ENCODE results near the gene MAP3K21. TPM values are rescaled to one million over a fixed set of nuclear protein-coding genes. Genes with fewer than 3 reads are reported as not detected.

MAP3K21 gene
- total RNA-seq, 3 donors from 2014 or later = 1.0 to 1.1 (median 1.0) TPM

DNA sequence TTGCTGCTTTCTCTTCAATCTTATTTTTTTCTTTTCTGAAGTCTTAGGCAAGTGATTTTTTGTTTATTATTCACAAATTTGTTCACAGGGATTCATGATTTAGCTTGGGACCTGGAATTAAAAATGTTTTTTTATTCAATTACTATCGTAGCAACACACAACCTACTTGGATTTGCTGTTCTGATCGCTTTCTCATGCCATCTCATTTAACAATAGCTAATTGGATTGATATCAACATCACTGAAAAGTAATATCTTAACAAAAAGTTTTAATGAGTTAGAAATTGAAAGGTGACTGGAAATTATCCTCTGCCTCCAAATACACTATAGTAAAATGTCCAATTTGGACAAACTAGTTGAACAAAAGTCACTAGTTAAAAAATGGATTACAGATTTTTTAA, 32.4 kb downstream of the MAP3K21 start:
- Mint-ChIP-seq H3K9me3 (no peaks in the 10 kb centered on the region), H3K4me3 (no peak overlapping the region), H3K4me1 (ENCODE audit: low read depth) (peaks cover 18% of the 10 kb centered on the region), H3K27me3 (ENCODE audit: low read depth) (no peaks in the 10 kb centered on the region), H3K36me3 (ENCODE audit: insufficient read depth) (no peaks in the 10 kb centered on the region)
- ATAC-seq = no peak
- no peak for DNase-seq

DNA sequence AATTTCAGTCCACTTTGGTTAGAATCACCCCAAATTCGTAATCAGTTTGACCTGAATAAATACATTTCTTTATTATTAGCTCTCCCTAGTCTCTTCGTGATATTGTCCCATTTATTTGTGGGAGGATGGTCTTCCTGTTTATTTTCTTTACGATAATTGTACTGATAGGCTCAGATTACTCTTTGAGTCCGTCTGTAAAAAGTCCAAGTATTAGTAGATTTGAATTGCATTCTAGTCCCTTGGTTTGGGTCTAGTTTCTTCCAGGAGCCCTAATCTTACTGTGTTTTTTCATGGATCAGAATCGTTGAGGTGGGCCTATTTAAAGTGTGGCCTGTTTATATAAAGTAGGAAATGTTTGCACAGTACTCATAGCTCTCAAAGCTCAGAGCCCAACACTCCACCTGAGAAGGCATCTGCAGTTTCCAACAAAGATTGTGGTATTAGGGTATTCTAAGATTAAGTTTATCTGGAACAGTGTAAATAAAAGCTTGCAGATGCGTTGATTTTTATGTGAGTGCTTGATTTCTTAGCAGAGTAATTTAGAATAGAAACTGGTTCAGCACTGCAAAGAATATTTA, 33.1 kb downstream of the MAP3K21 start:
- ATAC-seq = no peak
- Mint-ChIP-seq H3K4me1 (ENCODE audit: low read depth) (peaks cover 18% of the 10 kb centered on the region), H3K27me3 (ENCODE audit: low read depth) (no peaks in the 10 kb centered on the region)

DNA sequence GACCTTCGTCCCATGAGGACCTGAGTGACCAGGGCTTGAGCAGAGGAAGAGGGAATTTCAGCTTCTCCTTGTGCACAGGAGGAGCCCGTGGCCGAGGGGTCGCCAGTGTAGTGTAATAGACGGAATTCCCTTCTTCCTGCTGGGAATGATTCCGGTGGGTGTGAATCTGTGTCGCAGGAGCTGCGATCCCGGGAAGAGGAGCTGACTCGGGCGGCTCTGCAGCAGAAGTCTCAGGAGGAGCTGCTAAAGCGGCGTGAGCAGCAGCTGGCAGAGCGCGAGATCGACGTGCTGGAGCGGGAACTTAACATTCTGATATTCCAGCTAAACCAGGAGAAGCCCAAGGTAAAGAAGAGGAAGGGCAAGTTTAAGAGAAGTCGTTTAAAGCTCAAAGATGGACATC, 34.4 kb downstream of the MAP3K21 start:
- ATAC-seq (no peak), DNase-seq (no peak)
- Mint-ChIP-seq H3K4me1 (ENCODE audit: low read depth) (peaks cover 8% of the 10 kb centered on the region), H3K9me3 (no peaks in the 10 kb centered on the region), H3K27me3 (ENCODE audit: low read depth) (no peaks in the 10 kb centered on the region), H3K4me3 (no peak overlapping the region), H3K36me3 (ENCODE audit: insufficient read depth) (no peaks in the 10 kb centered on the region)

More for the DNA sequence above, 33.1 kb downstream of the MAP3K21 start:
- Mint-ChIP-seq H3K4me3 (no peak overlapping the region), H3K36me3 (ENCODE audit: insufficient read depth) (no peaks in the 10 kb centered on the region), H3K9me3 (no peaks in the 10 kb centered on the region)
- DNase-seq = no peak

GRCh38 chr1:233362743-233363142, 35.2 kb downstream of the MAP3K21 start:
- no peak for DNase-seq
- Mint-ChIP-seq H3K4me1 (ENCODE audit: low read depth) (peaks cover 4% of the 10 kb centered on the region), H3K27me3 (ENCODE audit: low read depth) (no peaks in the 10 kb centered on the region), H3K4me3 (no peak overlapping the region), H3K36me3 (ENCODE audit: insufficient read depth) (no peaks in the 10 kb centered on the region), H3K9me3 (no peaks in the 10 kb centered on the region)
- ATAC-seq = no peak

DNA sequence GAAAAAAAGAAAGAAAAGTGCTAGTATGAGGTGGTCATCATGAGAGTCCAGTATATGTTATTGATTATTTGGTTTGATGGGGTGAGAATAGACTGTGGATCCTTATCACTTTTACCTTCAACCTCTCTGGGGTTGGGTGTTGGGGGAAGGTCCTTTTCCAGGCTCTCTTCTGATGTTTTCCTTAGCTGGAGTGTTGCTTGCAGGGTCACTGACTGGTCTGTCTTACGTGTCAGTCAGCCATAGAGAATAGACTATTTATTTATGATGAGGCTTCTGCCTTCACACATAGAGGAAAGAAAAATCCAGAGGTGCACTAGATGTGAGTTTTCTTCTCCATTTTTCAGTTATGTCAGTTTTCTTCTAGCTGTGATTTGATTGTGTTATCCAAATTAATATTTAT, 36.5 kb downstream of the MAP3K21 start:
- DNase-seq (no peak), ATAC-seq (no peak)
- H3K9me3 Mint-ChIP-seq = no peaks in the 10 kb centered on the region
- no peaks in the 10 kb centered on the region for H3K4me1 Mint-ChIP-seq (ENCODE audit: low read depth)
- H3K27me3 Mint-ChIP-seq (ENCODE audit: low read depth) = no peaks in the 10 kb centered on the region
- no peak overlapping the region for H3K4me3 Mint-ChIP-seq
- no peaks in the 10 kb centered on the region for H3K36me3 Mint-ChIP-seq (ENCODE audit: insufficient read depth)

DNA sequence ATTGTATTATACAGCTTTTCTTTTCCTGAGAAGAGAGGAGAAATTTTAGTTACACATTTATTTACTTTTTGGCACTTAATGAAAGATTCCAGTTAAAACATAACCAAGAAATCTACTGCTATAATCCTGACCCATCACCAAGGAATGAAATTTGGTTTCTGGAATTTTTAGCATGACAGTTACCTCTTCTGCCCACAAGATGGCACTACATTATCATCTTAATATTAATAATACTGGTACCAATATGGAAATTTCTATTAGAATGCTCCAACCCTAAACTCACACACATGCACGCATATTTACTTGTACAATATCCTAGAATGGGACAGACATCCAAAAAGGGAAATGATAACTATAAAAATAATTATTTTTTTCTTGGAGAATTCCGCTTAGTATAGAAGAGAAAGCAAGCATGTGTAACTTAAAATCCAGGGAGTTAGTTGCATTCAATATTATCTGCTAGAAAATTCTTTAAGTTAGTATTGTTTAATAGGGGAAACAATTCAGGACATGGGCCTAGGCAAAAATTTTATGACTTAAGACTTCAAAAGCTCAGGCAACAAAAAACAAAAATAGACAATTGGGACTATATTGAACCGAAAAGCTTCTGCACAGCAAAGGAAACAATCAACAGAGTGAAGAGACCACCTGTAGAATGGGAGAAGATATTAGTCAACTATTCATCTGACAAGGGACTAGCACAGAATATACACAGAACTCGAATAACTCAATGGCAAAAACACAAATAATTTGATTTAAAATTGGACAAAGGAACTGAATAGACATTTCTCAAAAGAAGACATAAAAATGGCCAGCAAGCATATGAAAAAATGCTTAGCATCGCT, 37.4 kb downstream of the MAP3K21 start:
- H3K4me3 Mint-ChIP-seq = no peak overlapping the region
- DNase-seq = no peak
- H3K36me3 Mint-ChIP-seq (ENCODE audit: insufficient read depth) = no peaks in the 10 kb centered on the region
- no peaks in the 10 kb centered on the region for H3K9me3 Mint-ChIP-seq
- ATAC-seq = no peak
- H3K27me3 Mint-ChIP-seq (ENCODE audit: low read depth) = no peaks in the 10 kb centered on the region
- H3K4me1 Mint-ChIP-seq (ENCODE audit: low read depth) = no peaks in the 10 kb centered on the region

- H3K4me3 Mint-ChIP-seq = no peak overlapping the region
- ATAC-seq = no peak
- no peaks in the 10 kb centered on the region for H3K27me3 Mint-ChIP-seq (ENCODE audit: low read depth)
- DNase-seq = no peak
- no peaks in the 10 kb centered on the region for H3K36me3 Mint-ChIP-seq (ENCODE audit: insufficient read depth)
- no peaks in the 10 kb centered on the region for H3K4me1 Mint-ChIP-seq (ENCODE audit: low read depth)
- H3K9me3 Mint-ChIP-seq = no peaks in the 10 kb centered on the region
Observed at GRCh38 chr1:233366575-233366974, 39.1 kb downstream of the MAP3K21 start.

DNA sequence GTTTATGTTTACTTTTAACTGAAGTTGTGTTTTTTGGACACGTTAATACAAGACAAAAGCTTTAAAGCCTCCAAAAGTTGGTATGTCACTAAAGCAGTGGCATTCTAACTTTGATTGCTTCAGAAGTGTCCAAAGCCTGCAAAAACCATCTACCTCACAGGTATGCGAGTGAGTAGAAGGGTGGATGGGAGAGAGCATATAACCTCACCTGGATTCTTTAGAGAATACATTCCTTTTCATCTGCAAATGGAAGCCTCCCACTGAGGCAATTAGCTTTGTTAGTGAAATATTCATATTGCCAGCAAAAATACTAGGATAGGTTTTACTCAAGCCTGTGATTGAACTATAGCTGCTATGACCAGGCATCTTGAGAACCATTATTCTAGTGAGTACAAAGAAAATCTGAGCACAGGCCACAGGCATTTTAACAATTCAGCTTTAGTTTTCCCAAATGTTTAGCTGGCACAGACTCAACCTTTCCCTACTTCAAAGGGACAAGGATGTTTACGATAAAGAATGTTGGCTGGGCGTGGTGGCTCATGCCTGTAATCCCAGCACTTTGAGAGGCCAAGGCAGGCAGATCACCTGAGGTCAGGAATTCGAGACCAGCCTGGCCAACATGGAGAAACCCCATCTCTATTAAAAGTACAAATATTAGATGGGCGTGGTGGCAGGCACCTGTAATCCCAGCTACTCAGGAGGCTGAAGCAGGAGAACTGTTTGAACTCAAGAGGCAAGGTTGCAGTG, 39.7 kb downstream of the MAP3K21 start:
- H3K36me3 Mint-ChIP-seq (ENCODE audit: insufficient read depth) = peaks cover 1% of the 10 kb centered on the region
- no peaks in the 10 kb centered on the region for H3K27me3 Mint-ChIP-seq (ENCODE audit: low read depth)
- ATAC-seq = no peak

GRCh38 chr1:233368106-233368788, 40.7 kb downstream of the MAP3K21 start:
- ATAC-seq (no peak), DNase-seq (no peak)
- no peak overlapping the region for H3K4me3 Mint-ChIP-seq
- H3K4me1 Mint-ChIP-seq (ENCODE audit: low read depth) = no peaks in the 10 kb centered on the region
- peaks cover 1% of the 10 kb centered on the region for H3K36me3 Mint-ChIP-seq (ENCODE audit: insufficient read depth)
- H3K9me3 Mint-ChIP-seq = no peaks in the 10 kb centered on the region
- H3K27me3 Mint-ChIP-seq (ENCODE audit: low read depth) = no peaks in the 10 kb centered on the region

More for the DNA sequence above, 39.7 kb downstream of the MAP3K21 start:
- H3K4me3 Mint-ChIP-seq = no peak overlapping the region
- H3K4me1 Mint-ChIP-seq (ENCODE audit: low read depth) = no peaks in the 10 kb centered on the region
- DNase-seq = no peak
- H3K9me3 Mint-ChIP-seq = no peaks in the 10 kb centered on the region

- Mint-ChIP-seq H3K4me1 (ENCODE audit: low read depth) (no peaks in the 10 kb centered on the region), H3K9me3 (no peaks in the 10 kb centered on the region), H3K4me3 (no peak overlapping the region), H3K36me3 (ENCODE audit: insufficient read depth) (peaks cover 1% of the 10 kb centered on the region), H3K27me3 (ENCODE audit: low read depth) (no peaks in the 10 kb centered on the region)
- ATAC-seq = no peak
- no peak for DNase-seq
Observed at GRCh38 chr1:233368789-233369130, 41.2 kb downstream of the MAP3K21 start.

DNA sequence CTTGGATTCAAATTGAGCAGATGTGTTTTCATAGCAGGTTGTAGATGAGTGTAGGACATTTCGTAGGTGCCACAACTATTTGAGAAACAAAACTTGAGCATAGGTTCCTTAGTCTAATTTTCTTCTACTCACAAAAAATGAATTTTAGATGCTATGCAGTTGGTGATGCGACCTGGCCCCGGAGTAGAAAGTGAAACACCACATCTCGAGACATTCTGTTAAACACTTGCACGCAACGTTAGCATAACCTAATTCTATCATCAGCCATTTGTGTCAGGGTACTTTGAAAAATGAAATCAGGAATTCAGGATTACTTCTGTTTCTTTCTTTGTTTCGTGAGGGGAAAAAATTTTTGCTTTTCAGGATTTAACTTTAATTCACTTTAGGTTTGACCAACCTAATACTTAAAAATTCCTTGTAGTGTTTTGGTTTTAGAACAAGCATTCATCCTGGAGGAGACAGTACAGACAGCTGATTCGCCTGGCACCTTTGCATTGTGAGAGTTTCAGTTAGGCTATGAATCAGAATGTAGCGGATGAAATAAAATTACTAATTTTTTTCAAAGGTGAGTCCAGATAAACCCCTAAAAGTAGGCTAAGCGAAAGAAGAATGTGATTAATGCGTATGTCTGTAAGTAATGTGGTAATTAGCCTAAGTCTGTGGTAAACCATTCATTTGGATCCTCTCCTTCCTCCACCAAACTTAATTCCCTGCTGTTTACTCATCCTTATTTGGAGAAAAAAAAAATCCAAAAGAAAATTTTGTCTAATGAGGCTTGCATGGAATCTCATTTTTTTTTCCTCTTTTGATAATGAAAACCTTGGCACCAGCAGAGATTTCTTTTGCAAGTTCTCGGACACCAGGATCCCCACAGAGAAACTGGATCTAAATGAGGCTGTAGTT, 44.9 kb downstream of the MAP3K21 start:
- Mint-ChIP-seq H3K4me3 (no peak overlapping the region), H3K27me3 (ENCODE audit: low read depth) (no peaks in the 10 kb centered on the region), H3K36me3 (ENCODE audit: insufficient read depth) (peaks cover 1% of the 10 kb centered on the region), H3K9me3 (no peaks in the 10 kb centered on the region), H3K4me1 (ENCODE audit: low read depth) (no peaks in the 10 kb centered on the region)
- ATAC-seq (no peak), DNase-seq (no peak)

DNA sequence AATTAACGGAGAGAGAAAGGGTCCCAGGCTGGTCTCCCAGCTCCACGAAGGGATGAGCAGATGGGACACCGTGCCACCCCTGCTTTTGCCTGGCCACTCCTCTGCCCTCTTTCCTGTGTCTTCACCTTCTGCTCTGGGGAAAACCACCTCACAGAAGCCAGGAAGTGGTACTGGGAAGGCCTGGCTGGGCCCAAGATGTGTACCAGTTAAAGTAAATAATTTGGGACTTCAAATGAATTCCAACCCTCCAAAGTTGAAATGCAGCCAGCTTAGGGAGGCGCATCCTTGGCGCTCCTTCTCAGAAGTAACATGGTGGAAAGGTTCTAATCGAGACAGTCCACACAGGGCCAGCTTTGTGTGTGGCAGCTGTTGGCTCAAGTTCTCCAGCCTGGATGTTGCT, 45.7 kb downstream of the MAP3K21 start:
- Mint-ChIP-seq H3K36me3 (ENCODE audit: insufficient read depth) (peaks cover 1% of the 10 kb centered on the region), H3K4me3 (no peak overlapping the region)
- no peak for DNase-seq

GRCh38 chr1:233375653-233376052, 48.1 kb downstream of the MAP3K21 start:
- Mint-ChIP-seq H3K36me3 (ENCODE audit: insufficient read depth) (peaks cover 1% of the 10 kb centered on the region), H3K4me1 (ENCODE audit: low read depth) (no peaks in the 10 kb centered on the region), H3K4me3 (no peak overlapping the region), H3K9me3 (no peaks in the 10 kb centered on the region), H3K27me3 (ENCODE audit: low read depth) (no peaks in the 10 kb centered on the region)
- DNase-seq = no peak
- no peak for ATAC-seq

More for the DNA sequence above, 45.7 kb downstream of the MAP3K21 start:
- no peak for ATAC-seq
- no peaks in the 10 kb centered on the region for H3K9me3 Mint-ChIP-seq
- H3K27me3 Mint-ChIP-seq (ENCODE audit: low read depth) = no peaks in the 10 kb centered on the region
- H3K4me1 Mint-ChIP-seq (ENCODE audit: low read depth) = no peaks in the 10 kb centered on the region
